Inflammatory macrophage treated with lipopolysaccharide for 1 hour (primary cell): ENCODE data around the gene KHK.

ENCODE experiments used
- DNase-seq, 2 donors: peaks; one replicate each; pipeline ENCODE4 v3.0.0-alpha.2; 2020 to 2022

KHK gene

DNA sequence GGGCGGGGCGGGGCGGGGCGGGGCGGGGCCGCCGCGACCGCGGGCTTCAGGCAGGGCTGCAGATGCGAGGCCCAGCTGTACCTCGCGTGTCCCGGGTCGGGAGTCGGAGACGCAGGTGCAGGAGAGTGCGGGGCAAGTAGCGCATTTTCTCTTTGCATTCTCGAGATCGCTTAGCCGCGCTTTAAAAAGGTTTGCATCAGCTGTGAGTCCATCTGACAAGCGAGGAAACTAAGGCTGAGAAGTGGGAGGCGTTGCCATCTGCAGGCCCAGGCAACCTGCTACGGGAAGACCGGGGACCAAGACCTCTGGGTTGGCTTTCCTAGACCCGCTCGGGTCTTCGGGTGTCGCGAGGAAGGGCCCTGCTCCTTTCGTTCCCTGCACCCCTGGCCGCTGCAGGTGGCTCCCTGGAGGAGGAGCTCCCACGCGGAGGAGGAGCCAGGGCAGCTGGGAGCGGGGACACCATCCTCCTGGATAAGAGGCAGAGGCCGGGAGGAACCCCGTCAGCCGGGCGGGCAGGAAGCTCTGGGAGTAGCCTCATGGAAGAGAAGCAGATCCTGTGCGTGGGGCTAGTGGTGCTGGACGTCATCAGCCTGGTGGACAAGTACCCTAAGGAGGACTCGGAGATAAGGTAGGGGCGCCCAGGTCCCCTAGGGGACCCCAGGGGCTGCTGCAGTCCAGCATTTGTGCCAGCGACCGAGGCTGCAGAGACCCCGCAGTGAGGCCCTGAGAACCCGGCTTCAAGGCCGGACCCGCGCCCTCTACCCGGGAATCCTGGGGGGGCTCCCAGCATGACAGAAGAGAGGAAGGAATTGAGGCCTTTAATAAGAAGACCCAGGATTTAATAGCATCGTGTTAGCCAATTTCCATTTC is at the start of gene KHK:
TSS of gene KHK (plus strand) at position 49 of the 870 bp plus-strand sequence. CDS start at position 537, 488 bp downstream.
- no peak for DNase-seq

DNA sequence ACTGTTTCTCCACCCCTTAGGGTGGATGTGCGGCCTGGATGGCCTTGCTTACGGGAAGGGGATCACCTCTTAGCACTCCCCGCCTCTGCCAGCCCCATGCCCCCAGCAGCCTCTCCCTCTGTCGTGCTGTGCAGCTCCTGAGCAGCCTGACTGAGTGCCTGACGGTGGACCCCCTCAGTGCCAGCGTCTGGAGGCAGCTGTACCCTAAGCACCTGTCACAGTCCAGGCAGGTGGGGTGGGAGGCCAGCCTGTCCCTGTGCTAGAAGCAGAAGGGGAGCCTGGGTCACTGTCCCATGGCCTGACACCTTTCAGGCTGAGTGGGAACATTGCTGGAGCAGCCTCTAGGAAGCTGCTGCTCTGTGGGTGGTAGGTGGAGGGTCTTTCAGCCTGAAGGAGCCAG is 48.6 kb upstream of the KHK start:
- DNase-seq = no peak

DNA sequence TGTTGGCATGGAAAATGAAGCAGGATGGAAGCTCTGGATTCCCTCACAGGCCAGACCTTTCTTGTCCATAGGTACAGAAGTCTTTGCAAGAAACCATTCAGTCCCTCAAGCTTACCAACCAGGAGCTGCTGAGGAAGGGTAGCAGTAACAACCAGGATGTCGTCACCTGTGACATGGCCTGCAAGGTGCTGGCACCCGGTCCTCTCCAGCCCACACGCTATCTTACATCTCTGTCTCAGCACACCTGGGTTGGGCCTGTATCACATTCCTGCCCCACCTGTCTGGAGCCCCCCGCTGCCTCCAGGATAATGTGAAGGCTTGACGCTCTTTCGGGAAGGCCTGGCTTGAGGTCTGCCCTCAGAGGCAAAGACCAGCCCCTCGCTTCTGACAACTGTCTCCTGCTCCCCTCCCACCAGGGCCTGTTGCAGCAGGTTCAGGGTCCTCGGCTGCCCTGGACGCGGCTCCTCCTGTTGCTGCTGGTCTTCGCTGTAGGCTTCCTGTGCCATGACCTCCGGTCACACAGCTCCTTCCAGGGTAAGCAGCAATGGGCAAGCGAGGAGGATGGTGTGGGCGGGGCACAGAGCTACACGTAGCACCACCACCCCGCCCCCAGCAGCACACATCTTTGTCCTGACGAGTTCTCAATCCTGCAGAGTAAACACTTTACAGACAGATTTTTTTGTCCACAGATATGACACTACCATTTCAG is 47.8 kb upstream of the KHK start:
- no peak for DNase-seq

- no peak for DNase-seq
Observed at GRCh38 chr2:27039426-27039825, 47.1 kb upstream of the KHK start.

DNA sequence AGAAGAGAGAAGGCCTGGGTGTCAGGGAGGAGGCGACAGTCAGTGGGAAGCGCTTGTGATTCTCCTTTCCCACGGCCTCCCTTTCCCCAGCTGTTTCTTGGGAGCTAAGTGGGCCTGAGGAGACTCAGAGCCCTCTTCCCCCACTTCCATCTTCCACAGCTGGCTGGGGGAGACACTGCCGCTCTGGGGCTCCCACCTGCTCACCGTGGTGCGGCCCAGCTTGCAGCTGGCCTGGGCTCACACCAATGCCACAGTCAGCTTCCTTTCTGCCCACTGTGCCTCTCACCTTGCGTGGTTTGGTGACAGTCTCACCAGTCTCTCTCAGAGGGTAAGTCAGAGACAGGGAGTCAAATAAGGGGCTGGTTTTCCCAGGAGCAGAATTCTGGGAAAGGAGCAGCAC is 46.7 kb upstream of the KHK start:
- no peak for DNase-seq

- no peak for DNase-seq
Observed at GRCh38 chr2:27040282-27040681, 46.3 kb upstream of the KHK start.

GRCh38 chr2:27041752-27042151 is 44.8 kb upstream of the KHK start:
- no peak for DNase-seq

DNA sequence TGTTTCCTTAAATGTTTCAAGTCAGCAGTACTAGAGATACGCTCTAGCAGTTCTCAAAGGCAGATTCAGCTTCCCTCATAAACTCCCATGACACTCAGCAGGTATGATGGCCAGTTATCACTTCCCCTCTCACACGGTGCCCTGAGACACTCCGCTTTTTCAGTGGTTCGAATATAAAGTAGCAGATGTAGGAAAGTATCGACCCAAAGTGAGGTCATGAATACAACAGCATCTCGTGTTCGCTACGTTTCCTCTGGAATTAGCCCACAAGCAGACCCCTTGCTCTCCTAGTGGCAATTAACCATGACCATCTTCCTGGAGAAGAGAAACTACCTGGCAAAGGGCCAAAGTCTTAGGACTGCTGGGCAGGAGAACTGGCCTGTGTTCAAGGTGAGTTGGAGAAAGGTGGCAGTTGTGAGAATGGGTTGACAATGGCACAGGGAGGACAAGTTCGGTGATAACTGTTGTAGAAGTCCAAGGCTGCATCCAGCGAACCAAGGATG is 44.4 kb upstream of the KHK start:
- DNase-seq = no peak

DNA sequence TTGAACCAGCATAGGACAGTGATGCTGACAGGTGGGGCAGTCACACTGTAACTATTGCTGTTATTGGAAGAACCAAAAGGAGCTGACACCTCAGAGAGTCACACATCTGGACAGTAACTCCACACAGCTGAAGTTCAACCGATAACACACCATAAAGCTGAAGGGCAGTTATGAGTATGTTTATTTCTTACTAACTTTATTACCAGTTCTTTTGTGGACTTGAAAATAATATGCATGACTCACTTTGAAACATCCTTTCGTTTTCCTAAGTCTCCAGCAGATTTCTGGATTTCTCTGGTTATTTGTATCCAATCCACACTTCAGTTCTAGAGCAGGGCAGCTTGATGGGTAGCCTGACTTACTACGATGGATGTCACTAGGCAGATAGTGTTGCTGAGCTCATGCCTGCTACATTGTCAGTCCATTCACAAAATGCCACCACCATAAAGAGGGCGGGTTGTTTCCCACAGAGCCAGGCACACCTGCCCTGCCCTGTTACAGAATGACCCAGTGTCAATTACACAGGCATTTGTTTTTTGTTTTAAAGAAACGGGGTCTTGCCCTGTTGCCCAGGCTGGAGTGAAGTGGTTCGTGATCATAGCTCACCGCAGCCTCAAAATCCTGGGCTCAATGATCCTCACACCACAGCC is 43.5 kb upstream of the KHK start:
- no peak for DNase-seq

GRCh38 chr2:27049422-27050280 is 36.9 kb upstream of the KHK start:
- DNase-seq = peak; percentile 41 to 47

DNA sequence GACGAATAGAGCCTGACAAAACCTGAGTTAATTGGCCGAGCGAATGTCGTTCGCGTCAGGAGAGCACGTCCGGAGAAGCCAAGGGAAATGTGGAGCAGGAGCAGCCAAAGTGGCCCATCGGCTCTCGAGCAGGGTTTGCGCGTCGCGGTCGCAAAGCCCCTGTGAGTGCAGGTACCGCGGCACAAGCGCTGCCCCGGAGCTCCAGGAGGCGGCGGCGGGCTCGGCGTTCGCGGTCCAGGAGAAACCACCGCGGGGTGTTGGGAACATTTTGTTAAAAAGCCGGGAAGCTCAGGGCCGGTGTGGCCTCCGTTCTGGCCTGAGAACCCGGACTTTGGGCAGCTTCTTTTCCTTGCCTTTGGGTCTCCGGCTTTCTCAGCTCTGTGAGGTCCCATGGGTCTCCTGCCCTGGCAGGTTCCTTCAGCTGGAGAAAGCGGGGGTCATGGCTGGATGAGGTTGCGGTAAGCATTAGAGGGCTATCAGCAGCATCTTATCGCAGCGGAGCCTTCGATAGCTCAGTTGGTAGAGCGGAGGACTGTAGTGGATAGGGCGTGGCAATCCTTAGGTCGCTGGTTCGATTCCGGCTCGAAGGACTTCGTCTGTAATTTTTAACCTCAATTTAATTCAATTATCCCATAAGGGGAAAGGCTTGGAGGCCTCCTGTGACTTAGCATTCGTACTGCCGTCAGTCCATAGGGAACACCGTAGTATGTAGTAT is 36.1 kb upstream of the KHK start:
- DNase-seq = peak; percentile 94 to 99

DNA sequence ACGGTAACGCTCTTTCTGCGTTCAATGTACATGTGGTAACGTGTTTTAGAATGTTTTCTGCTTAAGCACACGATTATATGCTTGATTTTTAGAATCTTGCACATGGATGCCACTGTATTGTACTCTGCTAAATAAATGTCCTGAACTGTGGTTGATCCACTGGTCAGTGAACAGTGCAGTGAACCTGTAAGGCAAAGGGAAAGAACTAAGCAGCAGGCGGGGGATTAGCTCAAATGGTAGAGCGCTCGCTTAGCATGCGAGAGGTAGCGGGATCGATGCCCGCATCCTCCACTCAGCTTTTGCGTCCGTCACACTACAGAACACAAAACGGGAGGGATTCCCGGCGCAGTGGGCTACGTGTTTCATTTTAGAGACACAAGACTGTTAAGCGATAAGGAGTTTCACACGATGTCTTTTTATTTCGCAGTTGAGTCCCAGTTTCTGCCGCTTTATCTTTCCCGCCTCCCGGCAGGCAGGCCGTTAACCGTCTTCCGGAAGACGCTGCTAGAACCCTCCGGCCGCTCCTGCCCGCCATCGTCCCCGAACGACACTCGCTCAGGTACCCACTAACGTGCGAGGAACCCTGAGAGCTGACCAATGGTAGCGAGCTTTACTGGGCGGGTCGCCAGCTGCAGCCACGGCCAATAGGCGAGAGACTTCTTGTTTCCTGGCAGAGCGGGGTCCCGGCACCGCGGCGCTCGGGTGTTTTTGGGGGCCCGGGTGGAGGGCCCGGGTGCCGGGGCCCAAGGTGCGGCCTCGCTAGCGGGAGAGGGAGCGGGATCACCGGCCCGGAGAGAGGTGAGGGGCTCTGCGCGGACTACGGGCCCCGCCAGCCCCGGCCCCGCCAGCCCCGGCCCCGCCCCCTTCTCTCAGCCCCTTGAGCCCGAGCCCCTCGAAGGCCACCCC is 35.3 kb upstream of the KHK start, which contains the start of gene AGBL5:
TSS of gene AGBL5 (plus strand) at position 673 of the 906 bp plus-strand sequence. CDS start 1,291 bp downstream, outside the sequence.
- DNase-seq = peak; percentile 83 to 97

GRCh38 chr2:27051902-27052645 is 34.5 kb upstream of the KHK start:
- no peak for DNase-seq

GRCh38 chr2:27053321-27053720 is 33.3 kb upstream of the KHK start:
- DNase-seq = no peak

DNA sequence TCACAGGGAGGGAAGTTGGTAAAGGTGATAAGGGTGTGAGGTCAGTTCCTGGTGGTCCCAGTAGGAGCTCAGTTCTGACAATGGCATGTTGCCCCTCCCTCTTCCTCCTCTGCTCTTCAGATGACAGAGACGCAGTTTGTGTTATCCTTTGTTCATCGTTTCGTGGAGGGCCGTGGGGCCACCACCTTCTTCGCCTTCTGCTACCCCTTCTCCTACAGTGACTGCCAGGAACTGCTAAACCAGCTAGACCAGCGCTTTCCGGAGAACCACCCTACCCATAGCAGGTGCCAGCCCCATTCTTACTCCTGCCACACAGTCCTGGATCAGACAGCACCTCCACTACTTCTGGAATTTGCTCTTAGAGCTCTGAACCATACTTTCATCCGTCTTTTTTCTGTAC is 32.8 kb upstream of the KHK start:
- DNase-seq = no peak

- no peak for DNase-seq
Observed at GRCh38 chr2:27054721-27055120, 31.9 kb upstream of the KHK start.

DNA sequence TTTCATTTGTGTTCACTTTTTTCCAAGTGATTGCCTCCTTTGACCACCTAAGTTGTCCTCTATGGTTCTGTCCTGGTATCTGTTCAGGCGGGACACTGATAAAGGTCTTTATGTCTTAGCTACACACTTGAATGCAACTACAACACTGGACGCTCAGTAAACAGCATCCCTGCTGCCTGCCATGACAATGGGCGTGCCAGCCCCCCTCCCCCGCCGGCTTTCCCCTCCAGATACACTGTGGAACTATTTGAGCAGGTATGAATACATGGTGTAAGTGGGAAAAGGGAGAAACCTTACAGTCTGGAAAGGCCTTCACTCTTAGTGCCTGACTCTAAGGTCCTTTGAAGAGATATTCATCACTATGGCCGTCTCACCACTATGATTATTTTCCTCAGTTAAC is 29.4 kb upstream of the KHK start:
- DNase-seq = no peak

DNA sequence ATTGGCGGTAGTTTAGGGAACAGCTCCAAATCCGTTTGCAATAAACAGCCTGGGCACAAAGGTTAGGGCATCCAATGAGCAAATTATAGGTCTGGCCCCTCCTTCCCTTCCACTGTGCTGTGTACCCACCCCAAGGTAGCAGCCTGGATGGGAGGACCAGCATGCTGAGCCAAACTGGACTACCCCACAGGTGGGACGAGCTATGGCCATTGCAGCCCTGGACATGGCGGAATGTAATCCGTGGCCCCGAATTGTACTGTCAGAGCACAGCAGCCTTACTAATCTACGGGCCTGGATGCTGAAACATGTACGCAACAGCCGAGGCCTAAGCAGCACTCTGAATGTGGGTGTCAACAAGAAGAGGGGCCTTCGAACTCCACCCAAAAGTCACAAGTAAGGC is 28.4 kb upstream of the KHK start:
- DNase-seq = no peak

- no peak for DNase-seq
Observed at GRCh38 chr2:27059141-27059820, 27.3 kb upstream of the KHK start.
